Thymus (tissue), 11 donors: ENCODE data around the gene CC2D1A. TPM values are rescaled to one million over a fixed set of nuclear protein-coding genes. Genes with fewer than 3 reads are reported as not detected.
A peak's percentile ranks its signal among the peaks of the same experiment; 100 is the strongest.

Source experiments
- DNase-seq, 9 donors: peaks; one replicate each; pipeline ENCODE4 v3.0.0-alpha.2; 2013; ENCODE audit warnings: low spot score in 9 of 9, low read depth in 6 of 9, missing footprints in 1 of 9
- H3K27ac ChIP-seq, 2 donors: one replicate each; pipeline ENCODE4 v1.5.1; 2013; ENCODE audit warnings: control low read depth in 1 of 2, low read depth in 1 of 2, low read length in 1 of 2, mild to moderate bottlenecking in 1 of 2, moderate library complexity in 1 of 2
- H3K27me3 ChIP-seq, 2 donors: one replicate each; pipeline ENCODE4 v1.5.1; 2013; ENCODE audit warnings: low read length in 1 of 2; ENCODE audit not compliant: control insufficient read depth in 2 of 2, insufficient read depth in 1 of 2
- H3K36me3 ChIP-seq, 2 donors: one replicate each; pipeline ENCODE4 v1.5.1; 2013; ENCODE audit warnings: low read length in 1 of 2, mild to moderate bottlenecking in 1 of 2, moderate library complexity in 1 of 2; ENCODE audit not compliant: control insufficient read depth in 2 of 2, insufficient read depth in 2 of 2
- H3K4me1 ChIP-seq, 2 donors: one replicate each; pipeline ENCODE4 v1.5.1; 2013; ENCODE audit warnings: low read length in 2 of 2; ENCODE audit not compliant: control insufficient read depth in 2 of 2, insufficient read depth in 2 of 2
- H3K4me3 ChIP-seq, 2 donors: one replicate each; pipeline ENCODE4 v1.5.1; 2013; ENCODE audit warnings: low read length in 2 of 2, control low read depth in 1 of 2, mild to moderate bottlenecking in 1 of 2
- H3K9me3 ChIP-seq, 2 donors: one replicate each; pipeline ENCODE4 v1.5.1; 2013; ENCODE audit warnings: low read length in 1 of 2, mild to moderate bottlenecking in 1 of 2; ENCODE audit not compliant: control insufficient read depth in 2 of 2, insufficient read depth in 1 of 2
- WGBS: extraction: QIAGEN DNeasy Blood & Tissue Kit; methylation state at CpG from one replicate; pipeline ENCODE4 v1.1.7; 2013; 5-methylcytosine and 5-hydroxymethylcytosine counted together
- polyA plus RNA-seq: library from polyadenylated mRNA; stranded (reverse); fragments of 200-250 nt; gene quantifications from one replicate; pipeline ENCODE4 v1.2.3, GENCODE V29; 2013
- total RNA-seq: library from RNA; stranded (reverse); fragments of 120-200 nt; gene quantifications from one replicate; pipeline ENCODE4 v1.2.4, GENCODE V29; 2013
- donor health status: healthy.

Gene CC2D1A
- total and polyA plus RNA-seq, 2 donors: 5.8 to 26.7 TPM

DNA sequence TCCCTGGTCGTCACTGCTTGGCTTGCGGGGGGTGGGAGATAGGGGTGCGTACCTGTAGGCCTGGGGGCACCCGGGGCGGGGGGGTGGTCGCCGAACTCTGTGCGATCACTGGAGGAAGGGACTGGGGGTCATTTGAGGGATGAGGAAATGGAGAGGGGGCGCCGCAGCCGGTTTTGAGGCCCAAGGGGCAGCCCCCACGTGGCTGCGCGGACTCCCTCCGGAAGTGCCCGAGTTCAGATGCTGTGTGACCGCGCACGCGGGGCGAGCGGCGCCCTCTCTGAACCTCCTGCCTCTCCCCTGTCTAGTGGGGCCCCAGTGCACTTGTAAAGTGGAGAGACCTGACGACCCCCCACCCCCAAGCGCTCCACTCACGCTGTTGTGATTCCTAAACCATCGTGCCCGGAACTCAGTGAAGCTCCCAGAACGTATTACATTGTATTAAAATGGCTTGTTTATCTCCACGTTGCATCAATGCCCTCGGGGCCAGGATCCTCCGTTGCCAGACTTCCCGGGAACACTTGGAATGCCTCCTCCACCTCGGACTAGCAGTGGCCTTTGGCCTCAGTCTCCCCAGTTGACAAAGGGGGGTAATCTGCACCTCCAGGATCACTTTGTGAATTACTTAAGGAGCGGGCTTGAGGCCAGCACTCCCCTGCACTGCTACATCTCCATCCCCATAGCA is 32.0 kb upstream of the CC2D1A start:
- Histone ChIP-seq H3K4me1 (peaks cover 7 to 40% of the 10 kb centered on the region in 2 donors), H3K4me3 (no peak overlapping the region), H3K27ac (no peak overlapping the region), H3K27me3 (peaks cover 0 to 17% of the 10 kb centered on the region in 2 donors), H3K36me3 (no peaks in the 10 kb centered on the region), H3K9me3 (peaks cover 0 to 10% of the 10 kb centered on the region in 2 donors)
- WGBS: 82% methylated on average over 35 of the region's 35 CpGs
- no peak for DNase-seq

DNA sequence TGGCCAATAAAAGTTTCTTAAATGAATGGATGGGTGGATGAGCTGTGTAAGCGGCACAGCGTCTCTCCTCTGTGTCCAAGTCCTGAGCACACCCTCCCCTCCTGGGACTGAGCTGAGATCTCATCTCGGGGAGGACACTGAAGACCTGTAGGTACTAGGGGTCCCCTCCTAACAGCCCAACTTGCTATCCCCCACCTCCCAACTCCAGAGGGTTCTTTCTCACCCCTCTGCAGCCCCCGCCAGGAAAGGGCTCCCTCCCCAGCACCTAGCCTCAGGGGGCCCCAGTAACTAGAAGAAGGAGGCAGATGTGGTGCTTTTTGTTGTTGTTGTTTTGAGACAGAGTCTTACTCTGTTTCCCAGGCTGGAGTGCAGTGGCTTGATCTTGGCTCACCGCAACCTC is 30.2 kb upstream of the CC2D1A start:
- DNase-seq: no peak
- Histone ChIP-seq H3K27me3 (peaks cover 0 to 17% of the 10 kb centered on the region in 2 donors), H3K4me1 (peaks cover 8 to 36% of the 10 kb centered on the region in 2 donors), H3K4me3 (no peak overlapping the region), H3K36me3 (no peaks in the 10 kb centered on the region), H3K9me3 (peaks cover 0 to 3% of the 10 kb centered on the region in 2 donors), H3K27ac (no peak overlapping the region)
- 98% methylated on average over 5 of the region's 5 CpGs for WGBS

- Histone ChIP-seq H3K27me3 (peaks cover 0 to 17% of the 10 kb centered on the region in 2 donors), H3K4me1 (peaks cover 18 to 39% of the 10 kb centered on the region in 2 donors), H3K27ac (no peak within 1 kb of the TSS), H3K4me3 (no peak within 1 kb of the TSS), H3K9me3 (peaks cover 0 to 3% of the 10 kb centered on the region in 2 donors), H3K36me3 (no peaks in the 10 kb centered on the region)
- WGBS: 80% methylated on average over 5 of the region's 5 CpGs
- no peak for DNase-seq
Observed at GRCh38 chr19:13876834-13877233, 29.2 kb upstream of the CC2D1A start, which contains the start of gene NANOS3. NANOS3 (plus strand) TSS chr19:13877134; CDS start chr19:13877249, 115 bp downstream.

- Histone ChIP-seq H3K27me3 (peaks cover 0 to 17% of the 10 kb centered on the region in 2 donors), H3K27ac (no peak overlapping the region), H3K4me1 (peaks cover 22 to 42% of the 10 kb centered on the region in 2 donors), H3K36me3 (no peaks in the 10 kb centered on the region), H3K9me3 (peaks cover 0 to 3% of the 10 kb centered on the region in 2 donors), H3K4me3 (no peak overlapping the region)
- 96% methylated on average over 27 of the region's 27 CpGs for WGBS
- DNase-seq: no peak
Observed at GRCh38 chr19:13877303-13877702, 28.7 kb upstream of the CC2D1A start.

DNA sequence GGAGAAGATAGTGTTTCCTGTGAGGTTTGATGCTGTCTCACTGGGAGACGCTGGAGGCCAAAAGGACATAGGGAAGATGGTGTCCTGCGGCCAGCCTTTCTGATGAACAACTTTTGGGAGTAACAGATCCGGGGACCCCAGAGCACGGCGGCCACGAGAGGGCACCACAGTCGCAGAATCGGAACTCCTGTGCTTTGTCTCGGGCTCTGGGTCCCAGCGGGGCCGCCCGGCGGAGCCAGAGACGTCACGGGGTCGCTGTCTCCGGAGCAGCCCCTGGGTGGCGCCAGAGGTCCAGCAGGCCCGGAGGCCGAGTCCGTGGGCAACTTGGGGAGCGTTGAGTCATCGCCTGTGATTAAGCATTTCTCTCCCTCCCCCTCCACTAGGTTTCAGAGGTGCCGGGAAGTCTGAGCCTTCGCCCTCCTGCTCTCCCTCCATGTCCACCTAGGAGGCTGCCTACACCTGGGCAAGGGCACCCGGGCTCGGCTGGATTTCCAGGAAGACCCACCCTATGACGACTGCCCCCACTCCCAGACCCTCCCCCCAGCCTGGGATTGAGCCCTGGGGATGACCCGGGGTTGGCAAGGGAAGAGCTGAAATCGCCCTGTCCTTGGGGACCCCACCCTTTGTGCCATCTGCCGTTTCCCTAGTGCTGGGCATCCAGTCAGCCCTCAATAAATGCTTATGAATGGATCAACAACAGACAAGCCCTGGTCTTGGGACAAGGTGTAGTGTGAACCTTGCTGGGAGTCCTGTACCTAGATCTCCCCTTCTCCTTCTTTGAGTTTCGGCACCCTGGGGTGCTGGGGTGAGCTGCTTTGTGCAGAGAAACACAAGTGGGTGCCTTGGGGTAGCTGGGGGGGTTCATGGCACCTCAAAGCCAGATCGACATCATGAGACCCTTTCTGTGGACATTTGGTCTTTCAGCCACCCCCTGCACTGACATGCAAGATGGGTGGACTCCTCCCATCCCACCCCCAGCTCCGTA is 25.6 kb upstream of the CC2D1A start:
- peak; percentile 86 to 98 (median 90) for DNase-seq
- Histone ChIP-seq H3K9me3 (peaks cover 0 to 5% of the 10 kb centered on the region in 2 donors), H3K4me3 (peak overlapping the region in 1 of 2 donors; percentile 8), H3K27me3 (peaks cover 0 to 4% of the 10 kb centered on the region in 2 donors), H3K36me3 (no peaks in the 10 kb centered on the region), H3K4me1 (peaks cover 49 to 55% of the 10 kb centered on the region in 2 donors), H3K27ac (peak overlapping the region; percentile 26 to 67)
- WGBS: 5% methylated on average over 34 of the region's 34 CpGs

DNA sequence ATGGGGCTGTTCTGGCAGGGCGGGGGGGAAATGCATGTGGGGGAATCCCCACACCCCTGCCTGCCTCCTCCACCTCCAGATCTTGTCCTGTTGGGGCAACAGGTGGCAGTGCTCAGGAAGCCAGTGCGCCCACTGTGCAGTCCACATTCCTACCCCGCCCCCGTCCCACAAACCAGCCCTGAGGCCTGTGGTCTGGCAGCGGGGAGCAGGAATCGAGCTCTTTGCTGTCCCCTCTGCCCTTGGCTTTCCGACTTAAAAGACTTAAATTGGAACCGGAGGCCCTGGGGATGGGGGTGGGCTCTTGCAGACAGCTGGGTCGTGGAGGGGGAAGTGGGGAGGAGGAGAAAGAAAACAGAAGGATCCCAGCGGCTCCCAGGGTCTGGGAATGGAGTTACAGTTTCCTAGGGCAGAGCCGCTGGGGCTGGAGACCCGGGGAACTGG is 24.7 kb upstream of the CC2D1A start:
- peaks cover 0 to 5% of the 10 kb centered on the region in 2 donors for H3K9me3 ChIP-seq
- 4% methylated on average over 12 of the region's 12 CpGs for whole genome bisulfite sequencing
- H3K36me3 ChIP-seq: no peaks in the 10 kb centered on the region
- peak in 2 of 9 donors; percentile 32 to 56 for DNase-seq
- peak overlapping the region; percentile 50 to 61 for H3K27ac ChIP-seq
- H3K4me1 ChIP-seq: peaks cover 50 to 61% of the 10 kb centered on the region in 2 donors
- no peak overlapping the region for H3K4me3 ChIP-seq
- peaks cover 0 to 10% of the 10 kb centered on the region in 2 donors for H3K27me3 ChIP-seq

- Histone ChIP-seq H3K4me1 (peaks cover 51 to 64% of the 10 kb centered on the region in 2 donors), H3K36me3 (no peaks in the 10 kb centered on the region), H3K4me3 (no peak overlapping the region), H3K27me3 (peaks cover 0 to 10% of the 10 kb centered on the region in 2 donors), H3K9me3 (peaks cover 0 to 5% of the 10 kb centered on the region in 2 donors), H3K27ac (peak overlapping the region; percentile 46 to 61)
- 5% methylated on average over 17 of the region's 17 CpGs for WGBS
- DNase-seq: peak in 3 of 9 donors; percentile 49 to 83 (median 64)
Observed at GRCh38 chr19:13881692-13882418, 24.1 kb upstream of the CC2D1A start.

- DNase-seq: no peak
- H3K4me1 ChIP-seq: peaks cover 51 to 69% of the 10 kb centered on the region in 2 donors
- H3K27ac ChIP-seq: peak overlapping the region; percentile 3 to 61
Observed at GRCh38 chr19:13882419-13882795, 23.6 kb upstream of the CC2D1A start.

More at GRCh38 chr19:13882419-13882795, 23.6 kb upstream of the CC2D1A start:
- no peaks in the 10 kb centered on the region for H3K36me3 ChIP-seq
- H3K9me3 ChIP-seq: peaks cover 0 to 5% of the 10 kb centered on the region in 2 donors
- H3K4me3 ChIP-seq: no peak overlapping the region
- H3K27me3 ChIP-seq: peaks cover 0 to 13% of the 10 kb centered on the region in 2 donors
- WGBS: 71% methylated on average over 5 of the region's 5 CpGs
